Erythroblast (primary cell): ENCODE data around the gene SLC66A3.

Experiments
- GATA1 ChIP-seq: IDR thresholded peaks from 2 replicates; pipeline ENCODE4 v1.6.1; 2011; ENCODE audit warnings: low read depth, mild to moderate bottlenecking, control low read depth, low read length, moderate library complexity
- POLR2A ChIP-seq: IDR thresholded peaks from 2 replicates; pipeline ENCODE4 v1.6.1; 2011; ENCODE audit warnings: mild to moderate bottlenecking, low read length

GRCh38 chr2:11109002-11109401 lies 46.3 kb upstream of the SLC66A3 start:
- TF ChIP-seq POLR2A = no peak
- TF ChIP-seq GATA1 = no peak
